Measurements from ENCODE around the gene APOH.

The APOH gene

GRCh38 chr17:66187718-66188117, 41.5 kb downstream of the APOH start:
- no peak for TF ChIP-seq CTCF (IDR thresholded peaks at IDR 0.05; ENCODE audit: borderline replicate concordance, control extremely low read depth, extremely low read depth, insufficient read depth, missing control alignments)
- in situ Hi-C loops (cut with MboI; ENCODE audit: low sequenced_read_pairs, unreplicated experiment) = no loop called here
- no peak for DNase-seq (ENCODE audit: low spot score)

- in situ Hi-C loops (cut with MboI; ENCODE audit: low sequenced_read_pairs, unreplicated experiment) = no loop called here
- DNase-seq (ENCODE audit: low spot score) = no peak
- TF ChIP-seq CTCF (IDR thresholded peaks at IDR 0.05; ENCODE audit: borderline replicate concordance, control extremely low read depth, extremely low read depth, insufficient read depth, missing control alignments) = no peak
Observed at GRCh38 chr17:66185862-66186261, 43.4 kb downstream of the APOH start.

- no peak for DNase-seq (ENCODE audit: low spot score)
- in situ Hi-C loops (cut with MboI; ENCODE audit: low sequenced_read_pairs, unreplicated experiment) = no loop called here
- TF ChIP-seq CTCF (IDR thresholded peaks at IDR 0.05; ENCODE audit: borderline replicate concordance, control extremely low read depth, extremely low read depth, insufficient read depth, missing control alignments) = no peak
Observed at GRCh38 chr17:66184392-66184791, 44.8 kb downstream of the APOH start.

- TF ChIP-seq CTCF (IDR thresholded peaks at IDR 0.05; ENCODE audit: borderline replicate concordance, control extremely low read depth, extremely low read depth, insufficient read depth, missing control alignments) = no peak
- in situ Hi-C loops (cut with MboI; ENCODE audit: low sequenced_read_pairs, unreplicated experiment) = no loop called here
- no peak for DNase-seq (ENCODE audit: low spot score)
Observed at GRCh38 chr17:66183529-66183928, 45.7 kb downstream of the APOH start.

- in situ Hi-C loops (cut with MboI; ENCODE audit: low sequenced_read_pairs, unreplicated experiment) = no loop called here
- no peak for TF ChIP-seq CTCF (IDR thresholded peaks at IDR 0.05; ENCODE audit: borderline replicate concordance, control extremely low read depth, extremely low read depth, insufficient read depth, missing control alignments)
- no peak for DNase-seq (ENCODE audit: low spot score)
Observed at GRCh38 chr17:66178642-66179041, 50.6 kb downstream of the APOH start.

- in situ Hi-C loops (cut with MboI; ENCODE audit: low sequenced_read_pairs, unreplicated experiment) = no loop called here
- TF ChIP-seq CTCF (IDR thresholded peaks at IDR 0.05; ENCODE audit: borderline replicate concordance, control extremely low read depth, extremely low read depth, insufficient read depth, missing control alignments) = no peak
- DNase-seq (ENCODE audit: low spot score) = no peak
Observed at GRCh38 chr17:66177048-66177447, 52.2 kb downstream of the APOH start.

GRCh38 chr17:66175892-66176291, 53.3 kb downstream of the APOH start:
- TF ChIP-seq CTCF (IDR thresholded peaks at IDR 0.05; ENCODE audit: borderline replicate concordance, control extremely low read depth, extremely low read depth, insufficient read depth, missing control alignments) = no peak
- in situ Hi-C loops (cut with MboI; ENCODE audit: low sequenced_read_pairs, unreplicated experiment) = no loop called here
- DNase-seq (ENCODE audit: low spot score) = no peak
